HCT116 (cell line): Measurements from ENCODE around the gene SARS1. TPM values are rescaled to one million over a fixed set of nuclear protein-coding genes. Genes with fewer than 3 reads are reported as not detected.

Source experiments
- ATAC-seq: fragments of 200-7000 bp; cut with Tn5 transposase; 2 replicates; pipeline ENCODE4 v1.9.1; 2020; ENCODE audit warnings: mild to moderate bottlenecking, moderate library complexity
- BruUV-seq: library from RNA; stranded (reverse); fragments of 400-500 nt; replicated peaks from 2 replicates; lab custom pipeline; 2021; lab: Mats Ljungman, UMichigan
- CTCF ChIA-PET: fragments of 300-600 bp; sonication (Branson Sonifier 250); formaldehyde crosslinking; loops from one replicate; lab custom pipeline; 2021; ENCODE audit warnings: antibody characterized with exemption; lab: Charles Lee
- POLR2A ChIA-PET: fragments of 300-600, 350-600 bp; sonication (Branson Sonifier 250); formaldehyde crosslinking; loops from one replicate; lab custom pipeline; 2021; ENCODE audit warnings: antibody characterized with exemption; lab: Charles Lee
- RAD21 ChIA-PET, 2 experiments: fragments of 300-600 bp; sonication (Branson Sonifier 250); formaldehyde crosslinking; loops; one replicate each; lab custom pipeline; 2023; ENCODE audit warnings: low total read pairs in 2 of 2; ENCODE audit not compliant: uncharacterized antibody in 2 of 2, unreplicated experiment in 2 of 2, low non-redundant PET in 1 of 2; lab: Charles Lee
- DNase-seq: peaks from one replicate; pipeline ENCODE4 v3.0.0-alpha.2; 2010; ENCODE audit warnings: low read depth, low spot score
- H2AFZ ChIP-seq: fragments of 200-600 bp; shearing (Covaris generic), sonication (generic); 2 replicates; pipeline ENCODE4 v1.6.1; 2017; ENCODE audit warnings: low read depth, mixed run types, mixed read lengths, antibody characterized with exemption, low read length; ENCODE audit not compliant: poor library complexity, severe bottlenecking
- H3K27ac ChIP-seq: 2 replicates; pipeline ENCODE4 v1.5.1; 2012; ENCODE audit warnings: low read depth, low read length
- H3K27me3 ChIP-seq: fragments of 200-600 bp; sonication (generic); 2 replicates; pipeline ENCODE4 v1.6.1; 2016; ENCODE audit warnings: mixed run types, low read length, mixed read lengths; ENCODE audit not compliant: insufficient read depth
- H3K36me3 ChIP-seq, 2 experiments: fragments of 200-500 bp in 1 of 2; fragments of 200-600 bp in 1 of 2; sonication (Bioruptor generic) in 1 of 2; sonication (generic) in 1 of 2; 2 replicates each; pipeline versions ENCODE4 v1.5.1 to v1.6.1; 2014 to 2016; ENCODE audit warnings: low read length in 2 of 2, inconsistent platforms in 1 of 2, mixed read lengths in 1 of 2, mixed run types in 1 of 2; ENCODE audit not compliant: insufficient read depth in 2 of 2, control insufficient read depth in 1 of 2
- H3K4me1 ChIP-seq, 2 experiments: fragments of 200-600 bp in 1 of 2; sonication (generic) in 1 of 2; 2 replicates each; pipeline versions ENCODE4 v1.5.1 to v1.6.1; 2012 to 2017; ENCODE audit warnings: low read length in 2 of 2, inconsistent platforms in 1 of 2, mild to moderate bottlenecking in 1 of 2, mixed read lengths in 1 of 2, mixed run types in 1 of 2, moderate library complexity in 1 of 2; ENCODE audit not compliant: insufficient read depth in 2 of 2, control insufficient read depth in 1 of 2
- H3K4me2 ChIP-seq: fragments of 200-600 bp; sonication (generic); 2 replicates; pipeline ENCODE4 v1.6.1; 2017; ENCODE audit warnings: mixed run types, low read length, mixed read lengths
- H3K4me3 ChIP-seq, 2 experiments: fragments of 200-600 bp in 1 of 2; sonication (generic) in 1 of 2; replicated peaks in 1 of 2; 2 replicates each; pipeline ENCODE4 v1.5.1; 2011 to 2016; ENCODE audit warnings: low read length in 2 of 2, control low read depth in 1 of 2, low read depth in 1 of 2, mild to moderate bottlenecking in 1 of 2, mixed read lengths in 1 of 2, mixed run types in 1 of 2
- H3K79me2 ChIP-seq: fragments of 200-600 bp; sonication (generic); 2 replicates; pipeline ENCODE4 v1.6.1; 2017; ENCODE audit warnings: mild to moderate bottlenecking, mixed run types, low read length, moderate library complexity, mixed read lengths; ENCODE audit not compliant: insufficient read depth
- H3K9ac ChIP-seq: fragments of 200-600 bp; sonication (generic); 2 replicates; pipeline ENCODE4 v1.6.1; 2016; ENCODE audit warnings: low read length, mixed read lengths
- H3K9me2 ChIP-seq: fragments of 200-600 bp; sonication (generic), shearing (Covaris generic); 2 replicates; pipeline ENCODE4 v1.6.1; 2017; ENCODE audit warnings: mixed run types, mild to moderate bottlenecking, moderate library complexity; ENCODE audit not compliant: insufficient read depth
- H3K9me3 ChIP-seq, 2 experiments: fragments of 200-500 bp in 1 of 2; fragments of 200-600 bp in 1 of 2; sonication (Bioruptor generic) in 1 of 2; sonication (generic) in 1 of 2; 2 replicates each; pipeline ENCODE4 v1.6.1; 2014 to 2017; ENCODE audit warnings: low read length in 2 of 2, mixed read lengths in 2 of 2, inconsistent platforms in 1 of 2, low read depth in 1 of 2, mild to moderate bottlenecking in 1 of 2, mixed run types in 1 of 2, moderate library complexity in 1 of 2; ENCODE audit not compliant: control insufficient read depth in 1 of 2, insufficient read depth in 1 of 2
- H4K20me1 ChIP-seq: fragments of 200-600 bp; sonication (generic), shearing (Covaris generic); 2 replicates; pipeline ENCODE4 v1.6.1; 2017; ENCODE audit warnings: mixed run types, mild to moderate bottlenecking, moderate library complexity; ENCODE audit not compliant: insufficient read depth
- CBX3 ChIP-seq: IDR thresholded peaks from 2 replicates; pipeline ENCODE4 v1.6.1; 2012; ENCODE audit warnings: low read depth
- CEBPB ChIP-seq: IDR thresholded peaks from 2 replicates; pipeline ENCODE4 v1.6.1; 2012; ENCODE audit warnings: low read depth
- EGR1 ChIP-seq: IDR thresholded peaks from 2 replicates; pipeline ENCODE4 v1.6.1; 2012; ENCODE audit warnings: low read depth
- EZH2 ChIP-seq: fragments of 200-600 bp; sonication (generic); IDR thresholded peaks from 2 replicates; pipeline ENCODE4 v1.6.1; 2017; ENCODE audit warnings: antibody characterized with exemption, mixed run types
- EZH2phosphoT487 ChIP-seq: fragments of 200-600 bp; IDR thresholded peaks from 2 replicates; pipeline ENCODE4 v1.6.1; 2018; ENCODE audit warnings: antibody characterized with exemption, borderline replicate concordance
- FOSL1 ChIP-seq: IDR thresholded peaks from 2 replicates; pipeline ENCODE4 v1.6.1; 2012; ENCODE audit warnings: low read depth
- JUND ChIP-seq: IDR thresholded peaks from 2 replicates; pipeline ENCODE4 v1.6.1; 2012
- POLR2A ChIP-seq: IDR thresholded peaks from 2 replicates; pipeline ENCODE4 v1.7.0; 2011; ENCODE audit warnings: borderline replicate concordance; ENCODE audit not compliant: insufficient read depth, insufficient read length; ENCODE audit errors: extremely low read depth
- POLR2AphosphoS5 ChIP-seq: IDR thresholded peaks from 2 replicates; pipeline ENCODE4 v1.6.1; 2011; ENCODE audit warnings: mild to moderate bottlenecking, low read depth, low read length, moderate library complexity
- RAD21 ChIP-seq: IDR thresholded peaks from 2 replicates; pipeline ENCODE4 v1.6.1; 2012; ENCODE audit warnings: low read depth, mild to moderate bottlenecking
- SIN3A ChIP-seq: IDR thresholded peaks from 2 replicates; pipeline ENCODE4 v1.6.1; 2012; ENCODE audit warnings: low read depth
- SRF ChIP-seq: IDR thresholded peaks from 2 replicates; pipeline ENCODE4 v1.6.1; 2012; ENCODE audit warnings: low read depth
- TCF7L2 ChIP-seq: IDR thresholded peaks from 2 replicates; pipeline ENCODE4 v1.7.0; 2011; ENCODE audit warnings: borderline replicate concordance, inconsistent platforms; ENCODE audit not compliant: insufficient read depth, insufficient read length; ENCODE audit errors: extremely low read depth
- ZFX ChIP-seq: fragments of 450-650 bp; IDR thresholded peaks from 2 replicates; pipeline ENCODE4 v1.6.1; 2017
- ZNF274 ChIP-seq: fragments of 200-500 bp; sonication (Bioruptor generic); IDR thresholded peaks from 2 replicates; pipeline ENCODE4 v1.6.1; 2014; ENCODE audit warnings: mild to moderate bottlenecking, low read depth, low read length, inconsistent platforms
- intact Hi-C: fragments of 100-400 bp; cut with micrococcal nuclease; formaldehyde crosslinking; loops from 2 replicates; pipeline ENCODE4 v1.10.0; 2022
- total RNA-seq: library from RNA; stranded (reverse); gene quantifications from one replicate; pipeline ENCODE4 v1.2.1, GENCODE V29; 2021; ENCODE audit not compliant: unreplicated experiment
- TF ChIP-seq, protein P1 (sequence below), 3 experiments: fragments of 200-600 bp in 1 of 3; sonication (generic) in 1 of 3; IDR thresholded peaks in 2 of 3; conservative IDR thresholded peaks in 1 of 3; 2 replicates each; pipeline ENCODE4 v1.5.1; 2012 to 2017; ENCODE audit warnings: low read depth in 2 of 3, low read length in 2 of 3, antibody characterized with exemption in 1 of 3, borderline replicate concordance in 1 of 3, control low read depth in 1 of 3, mild to moderate bottlenecking in 1 of 3, mixed read lengths in 1 of 3, mixed run types in 1 of 3, moderate library complexity in 1 of 3; ENCODE audit not compliant: insufficient read depth in 1 of 3
- TF ChIP-seq, protein P2 (sequence below): IDR thresholded peaks from 2 replicates; pipeline ENCODE4 v1.6.1; 2012
- TF ChIP-seq, protein P3 (sequence below): IDR thresholded peaks from 2 replicates; pipeline ENCODE4 v1.6.1; 2012
- TF ChIP-seq, protein P4 (sequence below): IDR thresholded peaks from 2 replicates; pipeline ENCODE4 v1.6.1; 2011; ENCODE audit warnings: mild to moderate bottlenecking, low read length, moderate library complexity; ENCODE audit not compliant: insufficient replicate concordance; ENCODE audit errors: extremely low read depth
- TF ChIP-seq, protein P5 (sequence below): IDR thresholded peaks from 2 replicates; pipeline ENCODE4 v1.6.1; 2012; ENCODE audit warnings: low read depth

SARS1 gene
- total RNA-seq, 1 experiment from 2014 or later = 206 TPM

DNA sequence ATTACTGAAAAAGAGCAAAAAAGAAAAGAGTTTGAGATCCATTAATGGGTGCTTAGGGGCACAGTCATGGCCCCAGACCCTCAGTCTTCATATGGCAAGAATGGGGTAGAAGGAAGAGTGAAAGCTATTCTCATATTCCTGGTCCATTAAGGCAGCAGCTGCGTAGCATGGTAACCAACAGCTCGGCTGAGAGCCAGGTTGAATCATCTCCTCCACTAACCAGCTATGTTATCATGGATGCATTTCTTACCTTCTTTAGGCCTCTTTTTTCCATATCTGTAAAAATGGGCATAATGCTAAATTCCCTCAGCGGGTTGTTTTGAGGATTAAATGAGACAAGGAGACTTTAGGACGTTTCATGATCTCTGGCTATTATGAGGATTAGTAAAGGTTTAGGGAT lies 15.0 kb upstream of the SARS1 start:
- Histone ChIP-seq H3K9ac (no peak overlapping the region), H3K27ac (no peak overlapping the region), H3K4me3 (no peak overlapping the region), H3K36me3 (no peaks in the 10 kb centered on the region), H4K20me1 (no peaks in the 10 kb centered on the region), H3K4me2 (peak overlapping the region; percentile 78), H3K9me2 (no peaks in the 10 kb centered on the region), H3K27me3 (no peaks in the 10 kb centered on the region), H3K79me2 (no peaks in the 10 kb centered on the region), H3K4me1 (peaks cover 18 to 40% of the 10 kb centered on the region in 2 experiments), H3K9me3 (no peaks in the 10 kb centered on the region), H2AFZ (no peak overlapping the region)
- ChIA-PET RAD21 (no interaction called here), CTCF (interaction anchor here (0.6 to 1.6 kb wide), 6 partner anchors 8 to 98 kb away, joined by 3 to 8 read pairs (median 4); partner anchors contain the start of gene CELSR2), POLR2A (no interaction called here)
- TF ChIP-seq, protein P1, sequence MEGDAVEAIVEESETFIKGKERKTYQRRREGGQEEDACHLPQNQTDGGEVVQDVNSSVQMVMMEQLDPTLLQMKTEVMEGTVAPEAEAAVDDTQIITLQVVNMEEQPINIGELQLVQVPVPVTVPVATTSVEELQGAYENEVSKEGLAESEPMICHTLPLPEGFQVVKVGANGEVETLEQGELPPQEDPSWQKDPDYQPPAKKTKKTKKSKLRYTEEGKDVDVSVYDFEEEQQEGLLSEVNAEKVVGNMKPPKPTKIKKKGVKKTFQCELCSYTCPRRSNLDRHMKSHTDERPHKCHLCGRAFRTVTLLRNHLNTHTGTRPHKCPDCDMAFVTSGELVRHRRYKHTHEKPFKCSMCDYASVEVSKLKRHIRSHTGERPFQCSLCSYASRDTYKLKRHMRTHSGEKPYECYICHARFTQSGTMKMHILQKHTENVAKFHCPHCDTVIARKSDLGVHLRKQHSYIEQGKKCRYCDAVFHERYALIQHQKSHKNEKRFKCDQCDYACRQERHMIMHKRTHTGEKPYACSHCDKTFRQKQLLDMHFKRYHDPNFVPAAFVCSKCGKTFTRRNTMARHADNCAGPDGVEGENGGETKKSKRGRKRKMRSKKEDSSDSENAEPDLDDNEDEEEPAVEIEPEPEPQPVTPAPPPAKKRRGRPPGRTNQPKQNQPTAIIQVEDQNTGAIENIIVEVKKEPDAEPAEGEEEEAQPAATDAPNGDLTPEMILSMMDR (IDR thresholded peaks at IDR 0.05 in 2 of 3, conservative IDR thresholded peaks at IDR 0.05 in 1 of 3; ENCODE audit: borderline replicate concordance in 1 of 3, insufficient read depth in 1 of 3, low read depth in 2 of 3, low read length in 2 of 3) = no peak
- TF ChIP-seq ZFX (no peak), CBX3 (no peak), JUND (no peak; the same call in 1 of the 2 replicates), RAD21 (no peak), ZNF274 (no peak), CEBPB (no peak), TCF7L2 (no peak), EGR1 (no peak), SRF (no peak), POLR2A (no peak), SIN3A (no peak), EZH2phosphoT487 (no peak), POLR2AphosphoS5 (no peak), EZH2 (no peak), FOSL1 (no peak)
- TF ChIP-seq, protein P2, sequence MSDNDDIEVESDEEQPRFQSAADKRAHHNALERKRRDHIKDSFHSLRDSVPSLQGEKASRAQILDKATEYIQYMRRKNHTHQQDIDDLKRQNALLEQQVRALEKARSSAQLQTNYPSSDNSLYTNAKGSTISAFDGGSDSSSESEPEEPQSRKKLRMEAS = no peak
- TF ChIP-seq, protein P3, sequence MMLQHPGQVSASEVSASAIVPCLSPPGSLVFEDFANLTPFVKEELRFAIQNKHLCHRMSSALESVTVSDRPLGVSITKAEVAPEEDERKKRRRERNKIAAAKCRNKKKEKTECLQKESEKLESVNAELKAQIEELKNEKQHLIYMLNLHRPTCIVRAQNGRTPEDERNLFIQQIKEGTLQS = no peak
- TF ChIP-seq, protein P4, sequence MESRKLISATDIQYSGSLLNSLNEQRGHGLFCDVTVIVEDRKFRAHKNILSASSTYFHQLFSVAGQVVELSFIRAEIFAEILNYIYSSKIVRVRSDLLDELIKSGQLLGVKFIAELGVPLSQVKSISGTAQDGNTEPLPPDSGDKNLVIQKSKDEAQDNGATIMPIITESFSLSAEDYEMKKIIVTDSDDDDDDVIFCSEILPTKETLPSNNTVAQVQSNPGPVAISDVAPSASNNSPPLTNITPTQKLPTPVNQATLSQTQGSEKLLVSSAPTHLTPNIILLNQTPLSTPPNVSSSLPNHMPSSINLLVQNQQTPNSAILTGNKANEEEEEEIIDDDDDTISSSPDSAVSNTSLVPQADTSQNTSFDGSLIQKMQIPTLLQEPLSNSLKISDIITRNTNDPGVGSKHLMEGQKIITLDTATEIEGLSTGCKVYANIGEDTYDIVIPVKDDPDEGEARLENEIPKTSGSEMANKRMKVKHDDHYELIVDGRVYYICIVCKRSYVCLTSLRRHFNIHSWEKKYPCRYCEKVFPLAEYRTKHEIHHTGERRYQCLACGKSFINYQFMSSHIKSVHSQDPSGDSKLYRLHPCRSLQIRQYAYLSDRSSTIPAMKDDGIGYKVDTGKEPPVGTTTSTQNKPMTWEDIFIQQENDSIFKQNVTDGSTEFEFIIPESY = no peak
- TF ChIP-seq, protein P5, sequence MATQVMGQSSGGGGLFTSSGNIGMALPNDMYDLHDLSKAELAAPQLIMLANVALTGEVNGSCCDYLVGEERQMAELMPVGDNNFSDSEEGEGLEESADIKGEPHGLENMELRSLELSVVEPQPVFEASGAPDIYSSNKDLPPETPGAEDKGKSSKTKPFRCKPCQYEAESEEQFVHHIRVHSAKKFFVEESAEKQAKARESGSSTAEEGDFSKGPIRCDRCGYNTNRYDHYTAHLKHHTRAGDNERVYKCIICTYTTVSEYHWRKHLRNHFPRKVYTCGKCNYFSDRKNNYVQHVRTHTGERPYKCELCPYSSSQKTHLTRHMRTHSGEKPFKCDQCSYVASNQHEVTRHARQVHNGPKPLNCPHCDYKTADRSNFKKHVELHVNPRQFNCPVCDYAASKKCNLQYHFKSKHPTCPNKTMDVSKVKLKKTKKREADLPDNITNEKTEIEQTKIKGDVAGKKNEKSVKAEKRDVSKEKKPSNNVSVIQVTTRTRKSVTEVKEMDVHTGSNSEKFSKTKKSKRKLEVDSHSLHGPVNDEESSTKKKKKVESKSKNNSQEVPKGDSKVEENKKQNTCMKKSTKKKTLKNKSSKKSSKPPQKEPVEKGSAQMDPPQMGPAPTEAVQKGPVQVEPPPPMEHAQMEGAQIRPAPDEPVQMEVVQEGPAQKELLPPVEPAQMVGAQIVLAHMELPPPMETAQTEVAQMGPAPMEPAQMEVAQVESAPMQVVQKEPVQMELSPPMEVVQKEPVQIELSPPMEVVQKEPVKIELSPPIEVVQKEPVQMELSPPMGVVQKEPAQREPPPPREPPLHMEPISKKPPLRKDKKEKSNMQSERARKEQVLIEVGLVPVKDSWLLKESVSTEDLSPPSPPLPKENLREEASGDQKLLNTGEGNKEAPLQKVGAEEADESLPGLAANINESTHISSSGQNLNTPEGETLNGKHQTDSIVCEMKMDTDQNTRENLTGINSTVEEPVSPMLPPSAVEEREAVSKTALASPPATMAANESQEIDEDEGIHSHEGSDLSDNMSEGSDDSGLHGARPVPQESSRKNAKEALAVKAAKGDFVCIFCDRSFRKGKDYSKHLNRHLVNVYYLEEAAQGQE = no peak
- no TSS peak for BruUV-seq
- DNase-seq (no peak), ATAC-seq (no peak)
- intact Hi-C loops = no loop called here
